IMR-90 (cell line): ENCODE data around the gene OR4D5. TPM values are rescaled to one million over a fixed set of nuclear protein-coding genes. Genes with fewer than 3 reads are reported as not detected.

ENCODE experiments used
- ATAC-seq: fragments of 200-7000 bp; cut with Tn5 transposase; 2 replicates; pipeline ENCODE4 v1.9.1; 2020; ENCODE audit warnings: low read depth, mild to moderate bottlenecking, moderate library complexity
- BruUV-seq: library from RNA; stranded (reverse); fragments of 400-500 nt; replicated peaks from 2 replicates; lab custom pipeline; 2021; lab: Mats Ljungman, UMichigan
- CTCF ChIA-PET: fragments of 300-600 bp; formaldehyde crosslinking; extraction: SDS; loops from one replicate; lab custom pipeline; 2021; ENCODE audit warnings: antibody characterized with exemption; lab: Yijun Ruan, JAX
- POLR2A ChIA-PET: fragments of 300-600 bp; sonication (Branson Sonifier 250); formaldehyde crosslinking; loops from one replicate; lab custom pipeline; 2022; ENCODE audit warnings: antibody characterized with exemption; ENCODE audit not compliant: unreplicated experiment; lab: Charles Lee
- DNase-seq: peaks from one replicate; pipeline ENCODE4 v3.0.0; 2013
- H2AFZ ChIP-seq: replicated peaks from 2 replicates; pipeline ENCODE3; 2013; ENCODE audit warnings: low read length, mild to moderate bottlenecking; ENCODE audit not compliant: poor library complexity
- H2AK5ac ChIP-seq: 2 replicates; pipeline ENCODE4 v1.6.1; 2013; ENCODE audit warnings: low read depth, low read length, inconsistent platforms
- H2AK9ac ChIP-seq: replicated peaks from 2 replicates; pipeline ENCODE3; 2013; ENCODE audit warnings: mild to moderate bottlenecking, low read depth, low read length, moderate library complexity; ENCODE audit not compliant: poor library complexity
- H2BK120ac ChIP-seq: 2 replicates; pipeline ENCODE4 v1.6.1; 2013; ENCODE audit warnings: low read depth, low read length, inconsistent platforms
- H2BK15ac ChIP-seq: 3 replicates; pipeline ENCODE4 v1.6.1; 2013; ENCODE audit warnings: low read depth, low read length, inconsistent platforms
- H2BK20ac ChIP-seq: 2 replicates; pipeline ENCODE4 v1.6.1; 2013; ENCODE audit warnings: low read depth, mild to moderate bottlenecking, inconsistent platforms, low read length, moderate library complexity
- H2BK5ac ChIP-seq: 2 replicates; pipeline ENCODE4 v1.6.1; 2013; ENCODE audit warnings: mild to moderate bottlenecking, low read depth, low read length, inconsistent platforms; ENCODE audit not compliant: poor library complexity, severe bottlenecking
- H3K14ac ChIP-seq: replicated peaks from 2 replicates; pipeline ENCODE4 v1.6.1; 2013; ENCODE audit warnings: low read depth, low read length, inconsistent platforms
- H3K18ac ChIP-seq: 2 replicates; pipeline ENCODE4 v1.6.1; 2013; ENCODE audit warnings: low read depth, low read length, control low read depth
- H3K23ac ChIP-seq: 2 replicates; pipeline ENCODE4 v1.6.1; 2013; ENCODE audit warnings: low read depth, low read length, inconsistent platforms
- H3K27ac ChIP-seq: 2 replicates; pipeline ENCODE4 v1.5.1; 2013; ENCODE audit warnings: mild to moderate bottlenecking, control low read depth, low read length; ENCODE audit not compliant: insufficient read depth
- H3K27me3 ChIP-seq: 2 replicates; pipeline ENCODE4 v1.6.1; 2013; ENCODE audit warnings: low read length; ENCODE audit not compliant: control insufficient read depth, insufficient read depth
- H3K36me3 ChIP-seq: 2 replicates; pipeline ENCODE4 v1.6.1; 2013; ENCODE audit warnings: low read length, mixed read lengths; ENCODE audit not compliant: control insufficient read depth, insufficient read depth
- H3K4ac ChIP-seq: 2 replicates; pipeline ENCODE4 v1.6.1; 2013; ENCODE audit warnings: low read depth, low read length, inconsistent platforms
- H3K4me1 ChIP-seq: 2 replicates; pipeline ENCODE4 v1.6.1; 2013; ENCODE audit warnings: low read length, mixed read lengths; ENCODE audit not compliant: control insufficient read depth, insufficient read depth
- H3K4me2 ChIP-seq: 2 replicates; pipeline ENCODE4 v1.6.1; 2013; ENCODE audit warnings: low read depth, mild to moderate bottlenecking, control low read depth, low read length, moderate library complexity
- H3K4me3 ChIP-seq: 2 replicates; pipeline ENCODE4 v1.5.1; 2013; ENCODE audit warnings: low read depth, mild to moderate bottlenecking, control low read depth, low read length, moderate library complexity; ENCODE audit not compliant: insufficient read depth
- H3K56ac ChIP-seq: 2 replicates; pipeline ENCODE4 v1.6.1; 2013; ENCODE audit warnings: low read length, inconsistent platforms; ENCODE audit not compliant: insufficient read depth; ENCODE audit errors: extremely low read depth
- H3K79me1 ChIP-seq, 2 experiments: 2 replicates each; pipeline ENCODE4 v1.6.1; 2013; ENCODE audit warnings: low read length in 2 of 2, inconsistent platforms in 1 of 2, low read depth in 1 of 2
- H3K9ac ChIP-seq: 2 replicates; pipeline ENCODE4 v1.6.1; 2013; ENCODE audit warnings: low read depth, low read length, control low read depth
- H3K9me1 ChIP-seq: 2 replicates; pipeline ENCODE4 v1.6.1; 2013; ENCODE audit warnings: low read length, inconsistent platforms; ENCODE audit not compliant: insufficient read depth
- H3K9me3 ChIP-seq: 2 replicates; pipeline ENCODE4 v1.6.1; 2013; ENCODE audit warnings: low read length; ENCODE audit not compliant: control insufficient read depth, insufficient read depth
- H4K20me1 ChIP-seq: 2 replicates; pipeline ENCODE4 v1.6.1; 2013; ENCODE audit warnings: low read length, inconsistent platforms; ENCODE audit not compliant: insufficient read depth
- H4K5ac ChIP-seq: 2 replicates; pipeline ENCODE4 v1.6.1; 2013; ENCODE audit warnings: mild to moderate bottlenecking, low read depth, low read length, control low read depth
- H4K8ac ChIP-seq, 2 experiments: 2 replicates each; pipeline ENCODE4 v1.6.1; 2013; ENCODE audit warnings: low read depth in 2 of 2, low read length in 2 of 2, control low read depth in 1 of 2, inconsistent platforms in 1 of 2
- H4K91ac ChIP-seq: 2 replicates; pipeline ENCODE4 v1.6.1; 2013; ENCODE audit warnings: low read depth, low read length, inconsistent platforms; ENCODE audit not compliant: insufficient read depth
- CHD1 ChIP-seq: IDR thresholded peaks from 2 replicates; pipeline ENCODE4 v1.6.1; 2012; ENCODE audit warnings: low read depth, low read length, improper control_type of control experiment
- MAFK ChIP-seq: IDR thresholded peaks from 2 replicates; pipeline ENCODE4 v1.6.1; 2012; ENCODE audit warnings: low read depth, low read length, improper control_type of control experiment
- MAZ ChIP-seq: IDR thresholded peaks from 2 replicates; pipeline ENCODE4 v1.6.1; 2012; ENCODE audit warnings: low read depth, mild to moderate bottlenecking, low read length, improper control_type of control experiment, moderate library complexity, borderline replicate concordance
- NFE2L2 ChIP-seq: fragments of 150-350 bp; IDR thresholded peaks from 2 replicates; pipeline ENCODE4 v1.6.1; 2016; ENCODE audit warnings: low read depth, mild to moderate bottlenecking, low read length
- POLR2A ChIP-seq: IDR thresholded peaks from 2 replicates; pipeline ENCODE4 v1.6.1; 2012; ENCODE audit warnings: mild to moderate bottlenecking, low read depth, low read length
- RAD21 ChIP-seq: IDR thresholded peaks from 2 replicates; pipeline ENCODE4 v1.6.1; 2012; ENCODE audit warnings: low read length, improper control_type of control experiment
- RCOR1 ChIP-seq: IDR thresholded peaks from 2 replicates; pipeline ENCODE4 v1.6.1; 2012; ENCODE audit warnings: mild to moderate bottlenecking, low read length, improper control_type of control experiment; ENCODE audit not compliant: insufficient replicate concordance
- RFX5 ChIP-seq: IDR thresholded peaks from 2 replicates; pipeline ENCODE4 v1.8.0; 2012; ENCODE audit warnings: low read depth, mild to moderate bottlenecking, low read length, moderate library complexity
- SMC3 ChIP-seq: fragments of 150-350 bp; IDR thresholded peaks from 2 replicates; pipeline ENCODE4 v1.6.1; 2016; ENCODE audit warnings: low read depth, mild to moderate bottlenecking, antibody characterized with exemption, low read length, moderate library complexity
- WGBS, 2 experiments: methylation state at CpG; one replicate each; pipeline versions ENCODE4 v1.1.5 to v1.1.7; 2013; ENCODE audit warnings: missing lambda C conversion rate in 2 of 2; ENCODE audit not compliant: insufficient read length in 1 of 2; ENCODE audit errors: extremely low coverage in 2 of 2; 5-methylcytosine and 5-hydroxymethylcytosine counted together
- dilution Hi-C: fragments of 300-500 bp; cut with HindIII; formaldehyde crosslinking; loops from one replicate; pipeline ENCODE4 v1.14.3; 2018; ENCODE audit warnings: low sequenced_read_pairs; ENCODE audit not compliant: unreplicated experiment
- in situ Hi-C: fragments of 300-500 bp; cut with MboI; formaldehyde crosslinking; loops from 3 replicates; pipeline ENCODE4 v1.14.3; 2019; ENCODE audit warnings: low sequenced_read_pairs, inconsistent platforms, mixed read lengths
- intact Hi-C: fragments of 100-400 bp; cut with micrococcal nuclease; formaldehyde crosslinking; loops from 2 replicates; pipeline ENCODE4 v1.10.0; 2022
- polyA plus RNA-seq, 3 experiments: library from polyadenylated mRNA; depleted of rRNA; stranded (reverse); fragments of >200 nt; gene quantifications; 2 replicates each; pipeline ENCODE4 v1.2.3, GENCODE V29; 2012; ENCODE audit warnings: low replicate concordance in 1 of 3
- total RNA-seq: library from RNA; depleted of rRNA; stranded (reverse); fragments of >200 nt; gene quantifications from 2 replicates; pipeline ENCODE4 v1.2.3, GENCODE V29; 2012
- TF ChIP-seq, protein P1 (sequence below): conservative IDR thresholded peaks from 2 replicates; pipeline ENCODE4 v1.5.1; 2012; ENCODE audit warnings: mild to moderate bottlenecking, low read depth, low read length, improper control_type of control experiment
- TF ChIP-seq, protein P2 (sequence below): fragments of 150-350 bp; IDR thresholded peaks from 2 replicates; pipeline ENCODE4 v1.6.1; 2017; ENCODE audit warnings: mild to moderate bottlenecking, antibody characterized with exemption, low read length, low read depth

Gene OR4D5
- total and polyA plus RNA-seq, 2 of the 4 experiments (the other 2 are of a cell fraction), result not detected

DNA sequence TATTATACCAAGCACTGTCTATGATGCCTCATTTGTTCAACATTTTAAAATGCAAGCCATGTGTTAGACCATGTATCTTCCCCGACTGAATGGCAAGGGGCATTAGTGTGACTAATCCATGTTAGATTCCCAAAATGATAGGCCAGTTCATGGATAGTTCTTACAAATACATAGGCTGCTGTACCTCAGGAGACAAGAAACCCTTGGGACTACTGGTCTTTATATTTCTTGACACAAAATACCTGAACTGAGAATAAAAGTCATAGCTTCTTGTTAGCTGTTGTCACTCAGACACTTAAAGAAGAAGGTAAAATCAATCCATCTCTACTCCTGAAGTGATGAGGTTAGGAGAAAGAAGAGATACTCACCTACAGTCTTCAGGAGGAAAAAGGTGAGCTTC, 37.5 kb upstream of the OR4D5 start, which contains the start of gene OR8D4:
Gene OR8D4 (plus strand): TSS at position 301 of the 400 bp plus-strand sequence. CDS start 4,265 bp downstream, outside the sequence.
- in situ Hi-C loops (no loop called here), dilution Hi-C loops (no loop called here), intact Hi-C loops (no loop called here)
- Histone ChIP-seq H2BK15ac (no peak within 1 kb of the TSS), H4K8ac (no peak within 1 kb of the TSS), H3K23ac (no peak within 1 kb of the TSS), H3K27me3 (no peaks in the 10 kb centered on the region), H3K18ac (no peak within 1 kb of the TSS), H3K4me2 (no peak within 1 kb of the TSS), H2AK5ac (no peak within 1 kb of the TSS), H3K14ac (no peak within 1 kb of the TSS), H2AK9ac (no peak within 1 kb of the TSS), H3K36me3 (no peaks in the 10 kb centered on the region), H4K91ac (no peak within 1 kb of the TSS), H4K20me1 (no peaks in the 10 kb centered on the region), H2BK5ac (no peak within 1 kb of the TSS), H3K9ac (no peak within 1 kb of the TSS), H3K4me3 (no peak within 1 kb of the TSS), H3K4me1 (no peaks in the 10 kb centered on the region), H3K9me1 (no peaks in the 10 kb centered on the region), H3K79me1 (no peaks in the 10 kb centered on the region), H2BK120ac (no peak within 1 kb of the TSS), H3K27ac (no peak within 1 kb of the TSS), H3K4ac (no peak within 1 kb of the TSS), H3K56ac (no peak within 1 kb of the TSS), H3K9me3 (0 out of 2 replicates have a peak, but pooled peaks cover 2% of the 10 kb centered on the region), H2AFZ (no peak within 1 kb of the TSS), H2BK20ac (no peak within 1 kb of the TSS), H4K5ac (no peak within 1 kb of the TSS)
- WGBS, 2 experiments, result no CpG with 5 or more reads among the region's 1 CpG
- DNase-seq (no peak), ATAC-seq (no peak)
- no peak for TF ChIP-seq RCOR1
- TF ChIP-seq CHD1, result no peak
- TF ChIP-seq MAFK, result no peak
- no peak for TF ChIP-seq MAZ
- TF ChIP-seq, protein P1, sequence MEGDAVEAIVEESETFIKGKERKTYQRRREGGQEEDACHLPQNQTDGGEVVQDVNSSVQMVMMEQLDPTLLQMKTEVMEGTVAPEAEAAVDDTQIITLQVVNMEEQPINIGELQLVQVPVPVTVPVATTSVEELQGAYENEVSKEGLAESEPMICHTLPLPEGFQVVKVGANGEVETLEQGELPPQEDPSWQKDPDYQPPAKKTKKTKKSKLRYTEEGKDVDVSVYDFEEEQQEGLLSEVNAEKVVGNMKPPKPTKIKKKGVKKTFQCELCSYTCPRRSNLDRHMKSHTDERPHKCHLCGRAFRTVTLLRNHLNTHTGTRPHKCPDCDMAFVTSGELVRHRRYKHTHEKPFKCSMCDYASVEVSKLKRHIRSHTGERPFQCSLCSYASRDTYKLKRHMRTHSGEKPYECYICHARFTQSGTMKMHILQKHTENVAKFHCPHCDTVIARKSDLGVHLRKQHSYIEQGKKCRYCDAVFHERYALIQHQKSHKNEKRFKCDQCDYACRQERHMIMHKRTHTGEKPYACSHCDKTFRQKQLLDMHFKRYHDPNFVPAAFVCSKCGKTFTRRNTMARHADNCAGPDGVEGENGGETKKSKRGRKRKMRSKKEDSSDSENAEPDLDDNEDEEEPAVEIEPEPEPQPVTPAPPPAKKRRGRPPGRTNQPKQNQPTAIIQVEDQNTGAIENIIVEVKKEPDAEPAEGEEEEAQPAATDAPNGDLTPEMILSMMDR, result no peak
- TF ChIP-seq RAD21, result no peak
- no peak for TF ChIP-seq POLR2A
- no peak for TF ChIP-seq SMC3
- TF ChIP-seq RFX5, result no peak
- TF ChIP-seq, protein P2, sequence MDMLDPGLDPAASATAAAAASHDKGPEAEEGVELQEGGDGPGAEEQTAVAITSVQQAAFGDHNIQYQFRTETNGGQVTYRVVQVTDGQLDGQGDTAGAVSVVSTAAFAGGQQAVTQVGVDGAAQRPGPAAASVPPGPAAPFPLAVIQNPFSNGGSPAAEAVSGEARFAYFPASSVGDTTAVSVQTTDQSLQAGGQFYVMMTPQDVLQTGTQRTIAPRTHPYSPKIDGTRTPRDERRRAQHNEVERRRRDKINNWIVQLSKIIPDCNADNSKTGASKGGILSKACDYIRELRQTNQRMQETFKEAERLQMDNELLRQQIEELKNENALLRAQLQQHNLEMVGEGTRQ, result no peak
- TF ChIP-seq NFE2L2, result no peak
- no TSS peak for BruUV-seq
- CTCF ChIA-PET, result no interaction called here
- POLR2A ChIA-PET, result no interaction called here
